HL-60/S4 treated with retinoic acid at 250 ng/mL for 4 days and 3 days (cell line): Measurements from ENCODE around the gene EIF1.
"Not testable (repeated sequence)": the region's sequence is repeated elsewhere in the genome, so short reads cannot be mapped to it uniquely, and the experiment has no call there.

Experiments used
- in situ Hi-C: fragments of 300-500 bp; cut with MboI; formaldehyde crosslinking; loops from 2 replicates; pipeline ENCODE4 v1.7.0; 2022; ENCODE audit warnings: low sequenced_read_pairs

Gene EIF1

GRCh38 chr17:41675157-41676057, 13.3 kb upstream of the EIF1 start:
- in situ Hi-C loops = not testable (repeated sequence)

DNA sequence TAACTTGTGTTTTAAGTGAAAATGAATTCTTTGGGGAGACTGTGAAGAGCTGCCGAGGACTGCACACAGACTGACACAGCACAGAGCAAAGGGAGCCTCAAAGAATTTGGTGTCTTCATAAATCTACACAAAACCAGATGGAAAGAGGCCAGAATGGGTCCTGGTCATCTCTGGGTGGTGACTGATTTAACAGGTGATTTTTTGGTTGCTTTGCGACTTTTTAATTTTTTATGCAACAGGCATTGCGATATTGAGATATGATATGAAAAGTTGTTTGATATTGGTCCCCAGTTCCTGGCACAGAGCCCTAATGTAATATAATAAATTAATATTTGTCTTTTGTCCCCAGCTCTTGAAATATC, 12.6 kb upstream of the EIF1 start:
- in situ Hi-C loops = no loop called here

GRCh38 chr17:41678411-41678906, 10.2 kb upstream of the EIF1 start:
- in situ Hi-C loops = no loop called here

GRCh38 chr17:41678907-41679739, 9.6 kb upstream of the EIF1 start:
- in situ Hi-C loops = no loop called here

DNA sequence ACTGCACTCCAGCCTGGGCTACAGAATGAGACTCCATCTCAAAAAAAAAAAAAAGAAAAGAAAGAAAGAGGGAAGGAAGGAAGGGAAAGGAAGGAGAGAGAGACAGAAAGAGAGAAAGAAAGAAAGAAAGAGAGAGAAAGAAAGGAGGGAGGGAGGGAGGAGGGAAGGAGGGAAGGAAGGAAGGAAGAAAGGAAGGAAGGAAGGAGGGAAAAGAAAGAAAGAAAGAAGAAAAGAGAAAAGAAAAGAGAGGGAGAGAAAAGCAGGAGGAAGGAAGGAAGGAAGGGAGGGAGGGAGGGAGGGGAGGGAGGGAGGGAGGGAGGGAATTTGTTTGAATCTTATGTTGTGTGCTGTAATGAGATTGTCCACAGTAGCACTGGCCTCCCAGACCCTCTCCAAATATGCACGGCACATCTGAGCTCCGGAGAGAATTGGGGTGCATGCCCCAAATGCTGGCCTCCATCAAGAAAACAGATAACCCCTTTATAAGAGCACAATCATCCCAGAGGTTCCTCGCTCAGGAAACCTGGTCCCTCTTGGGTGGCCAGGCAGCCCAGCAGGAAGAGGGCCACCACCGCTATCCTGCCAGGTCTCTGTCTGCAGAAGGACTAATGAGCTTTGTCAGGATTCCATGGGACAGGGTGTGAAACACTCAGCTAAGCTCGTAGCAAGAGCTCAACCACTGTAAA, 8.8 kb upstream of the EIF1 start:
- in situ Hi-C loops = no loop called here

- in situ Hi-C loops = no loop called here
Measured at GRCh38 chr17:41680426-41681040, 8.2 kb upstream of the EIF1 start.

- in situ Hi-C loops = no loop called here
Measured at GRCh38 chr17:41681776-41682175, 6.9 kb upstream of the EIF1 start.

DNA sequence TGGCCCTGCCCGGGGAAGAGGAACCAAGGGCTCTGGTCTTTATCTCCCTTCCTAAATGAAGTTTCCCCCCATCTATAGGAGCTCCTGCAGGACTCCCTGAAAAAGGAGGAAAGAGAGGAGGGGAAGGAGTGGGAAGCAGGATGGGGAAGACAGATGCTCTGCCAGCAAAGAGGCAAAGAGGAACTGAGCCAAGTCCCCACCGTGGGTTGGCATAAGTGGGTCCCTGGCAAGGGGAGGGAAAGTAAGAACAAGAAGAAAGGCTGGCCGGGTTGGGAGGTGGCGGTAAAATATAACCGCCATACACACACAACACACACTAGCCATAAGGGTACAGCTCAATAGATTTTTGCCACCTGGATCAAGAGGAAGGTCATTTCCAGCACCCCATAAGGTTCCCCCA, 6.1 kb upstream of the EIF1 start:
- in situ Hi-C loops = no loop called here

DNA sequence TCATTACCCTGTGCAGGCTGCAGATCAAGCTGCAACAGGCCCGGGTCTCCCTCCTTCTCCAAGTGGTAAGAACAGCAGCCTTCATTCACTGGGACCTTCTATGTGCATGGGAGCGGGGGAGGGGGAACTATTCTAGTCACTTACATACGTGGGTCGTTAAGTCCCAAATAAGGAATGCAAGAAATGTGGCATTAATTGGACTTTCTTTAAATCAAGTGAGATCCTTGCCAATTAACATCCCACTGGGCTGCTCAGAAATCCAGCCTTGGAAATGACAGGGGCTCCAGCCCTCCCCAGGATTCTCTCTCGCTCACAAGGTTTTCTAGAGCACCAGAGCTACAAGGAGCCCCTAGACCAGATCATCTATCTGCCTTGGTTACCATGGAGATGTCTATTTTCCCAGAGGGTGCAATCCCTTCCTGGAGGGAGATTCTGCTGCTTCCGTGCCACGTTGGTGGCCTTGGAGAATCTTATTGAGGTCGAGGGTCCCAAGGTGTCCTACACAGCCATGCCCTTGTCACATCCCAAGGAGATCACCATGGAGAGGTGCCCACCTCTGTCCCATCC, 5.2 kb upstream of the EIF1 start:
- in situ Hi-C loops = no loop called here

GRCh38 chr17:41684035-41684434, 4.7 kb upstream of the EIF1 start:
- in situ Hi-C loops = no loop called here

DNA sequence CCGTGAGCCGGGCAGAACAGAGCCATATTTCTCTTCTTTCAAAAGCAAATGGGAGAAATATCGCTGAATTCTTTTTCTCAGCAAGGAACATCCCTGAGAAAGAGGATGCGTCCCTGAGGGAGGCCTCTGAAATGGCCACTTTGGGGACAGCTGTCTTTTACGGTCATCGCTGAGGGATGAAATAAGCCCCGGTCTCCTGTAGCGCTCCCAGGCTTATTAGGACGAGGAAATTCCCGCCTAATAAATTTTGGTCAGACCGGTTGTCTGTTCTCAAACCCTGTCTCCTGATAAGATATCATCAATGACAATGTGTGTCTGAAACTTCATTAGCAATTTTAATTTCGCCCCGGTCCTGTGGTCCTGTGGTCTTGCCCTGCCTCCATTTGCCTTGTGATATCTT, 2.9 kb upstream of the EIF1 start:
- in situ Hi-C loops = not testable (repeated sequence)

- in situ Hi-C loops = no loop called here
Measured at GRCh38 chr17:41686281-41686680, 2.4 kb upstream of the EIF1 start.

GRCh38 chr17:41687828-41688640, 651 bp upstream of the EIF1 start:
- in situ Hi-C loops = no loop called here

- in situ Hi-C loops = no loop called here
Measured at GRCh38 chr17:41689497-41690299, 1.0 kb downstream of the EIF1 start.

GRCh38 chr17:41690497-41690896, 1.8 kb downstream of the EIF1 start:
- in situ Hi-C loops = no loop called here

GRCh38 chr17:41691031-41691777, 2.5 kb downstream of the EIF1 start:
- in situ Hi-C loops = no loop called here

DNA sequence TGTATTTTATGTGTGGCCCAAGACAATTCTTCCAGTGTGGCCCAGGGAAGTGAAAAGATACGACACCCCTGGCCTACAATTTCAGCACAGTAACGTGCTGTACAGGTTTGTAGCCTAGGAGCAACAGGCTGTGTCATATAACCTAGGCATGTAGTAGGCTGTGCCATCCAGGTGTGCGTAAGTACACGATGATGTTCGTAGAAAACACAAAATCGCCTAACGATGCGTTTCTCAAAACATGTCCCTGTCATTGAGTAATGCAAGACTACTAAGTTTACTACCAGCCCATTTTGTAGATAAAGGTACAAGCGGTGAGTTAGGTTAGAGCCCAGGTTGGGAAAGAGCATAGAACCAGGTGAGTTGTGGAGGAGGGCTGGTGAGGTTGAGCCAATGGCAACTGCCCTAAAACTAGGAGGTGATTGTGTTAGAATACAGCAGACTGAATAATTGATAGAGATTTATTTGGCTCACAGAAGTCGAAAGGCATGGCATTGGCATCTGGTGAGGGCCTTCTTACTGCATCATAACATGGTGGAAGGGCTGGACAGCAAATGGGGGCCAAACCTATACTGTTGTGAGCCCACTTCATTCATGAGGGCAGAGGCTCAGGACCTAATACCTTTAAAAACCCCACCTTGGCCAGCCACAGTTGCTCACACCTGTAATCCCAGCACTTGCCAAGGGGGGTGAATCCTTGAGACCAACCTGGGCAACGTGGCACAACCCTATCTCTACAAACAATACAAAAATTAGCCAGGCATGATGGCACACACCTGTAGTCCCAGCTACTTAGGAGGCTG, 4.2 kb downstream of the EIF1 start:
- in situ Hi-C loops = no loop called here
